GM23338 (cell line): ENCODE results near the gene ADGRB2. TPM values are rescaled to one million over a fixed set of nuclear protein-coding genes. Genes with fewer than 3 reads are reported as not detected.

Experiments used
- ATAC-seq: fragments of 200-7000 bp; cut with Tn5 transposase; 3 replicates; pipeline ENCODE4 v1.9.1; 2020
- DNase-seq: peaks from one replicate; pipeline ENCODE4 v3.0.0-alpha.2; 2015; ENCODE audit warnings: low spot score
- H2AFZ ChIP-seq: fragments of 200-600 bp; sonication (generic); 2 replicates; pipeline ENCODE4 v1.8.0; 2016; ENCODE audit warnings: antibody characterized with exemption, mild to moderate bottlenecking, moderate library complexity
- H3F3A ChIP-seq: fragments of 200-600 bp; sonication (generic); replicated peaks from 2 replicates; pipeline ENCODE4 v1.8.0; 2017; ENCODE audit warnings: antibody characterized with exemption, mixed run types, low read depth
- H3K27ac ChIP-seq: fragments of 200-600 bp; sonication (generic); 2 replicates; pipeline ENCODE4 v1.6.1; 2016; ENCODE audit warnings: low read depth
- H3K27me3 ChIP-seq: fragments of 200-600 bp; sonication (generic); 2 replicates; pipeline ENCODE4 v1.8.0; 2016; ENCODE audit warnings: mild to moderate bottlenecking, mixed run types, moderate library complexity; ENCODE audit not compliant: insufficient read depth
- H3K36me3 ChIP-seq: fragments of 200-600 bp; sonication (generic); 2 replicates; pipeline ENCODE4 v1.8.0; 2016; ENCODE audit warnings: mild to moderate bottlenecking; ENCODE audit not compliant: insufficient read depth
- H3K4me1 ChIP-seq: fragments of 200-600 bp; sonication (generic); 2 replicates; pipeline ENCODE4 v1.8.0; 2016; ENCODE audit warnings: mild to moderate bottlenecking, moderate library complexity; ENCODE audit not compliant: insufficient read depth
- H3K4me2 ChIP-seq: fragments of 200-600 bp; sonication (generic); 2 replicates; pipeline ENCODE4 v1.7.1; 2017; ENCODE audit warnings: mixed run types
- H3K4me3 ChIP-seq: fragments of 200-600 bp; sonication (generic); 2 replicates; pipeline ENCODE4 v1.6.1; 2016; ENCODE audit warnings: mixed run types
- H3K79me2 ChIP-seq: fragments of 200-600 bp; sonication (generic); replicated peaks from 2 replicates; pipeline ENCODE4 v1.8.0; 2017; ENCODE audit warnings: mild to moderate bottlenecking; ENCODE audit not compliant: insufficient read depth
- H3K9me2 ChIP-seq: fragments of 200-600 bp; sonication (generic); 2 replicates; pipeline ENCODE4 v1.8.0; 2017; ENCODE audit not compliant: insufficient read depth
- H4K20me1 ChIP-seq: fragments of 200-600 bp; sonication (generic); replicated peaks from 2 replicates; pipeline ENCODE4 v1.8.0; 2017; ENCODE audit warnings: mild to moderate bottlenecking; ENCODE audit not compliant: insufficient read depth
- H3K27ac Mint-ChIP-seq: 2 replicates; pipeline ENCODE4 v1.8.0; 2020; ENCODE audit warnings: inconsistent platforms, mild to moderate bottlenecking, moderate library complexity, mixed read lengths
- H3K27me3 Mint-ChIP-seq: 3 replicates; pipeline ENCODE4 v1.8.0; 2022; ENCODE audit warnings: low read depth, mild to moderate bottlenecking, moderate library complexity, mixed read lengths, inconsistent platforms; ENCODE audit not compliant: insufficient read depth, poor library complexity
- H3K36me3 Mint-ChIP-seq: 3 replicates; pipeline ENCODE4 v1.8.0; 2021; ENCODE audit warnings: low read depth, mild to moderate bottlenecking, inconsistent platforms, moderate library complexity, mixed read lengths
- H3K4me1 Mint-ChIP-seq: 3 replicates; pipeline ENCODE4 v1.8.0; 2020; ENCODE audit warnings: mild to moderate bottlenecking, inconsistent platforms, mixed read lengths
- H3K4me3 Mint-ChIP-seq: 3 replicates; pipeline ENCODE4 v1.8.0; 2021; ENCODE audit warnings: moderate library complexity, mild to moderate bottlenecking, inconsistent platforms, mixed read lengths
- H3K9me3 Mint-ChIP-seq: 3 replicates; pipeline ENCODE4 v1.8.0; 2020; ENCODE audit warnings: moderate library complexity, mild to moderate bottlenecking, inconsistent platforms, mixed read lengths
- CREB1 ChIP-seq: fragments of 250-450 bp; sonication (Bioruptor Pico); IDR thresholded peaks from 2 replicates; pipeline ENCODE4 v1.5.0; 2020; ENCODE audit warnings: low read depth, mild to moderate bottlenecking, moderate library complexity
- EZH2 ChIP-seq: fragments of 200-600 bp; sonication (generic); IDR thresholded peaks from one replicate; pipeline ENCODE4 v1.8.0; 2017; ENCODE audit warnings: antibody characterized with exemption, mild to moderate bottlenecking, low read depth; ENCODE audit not compliant: unreplicated experiment
- EZH2phosphoT487 ChIP-seq: fragments of 200-600 bp; sonication (generic); IDR thresholded peaks from one replicate; pipeline ENCODE4 v1.8.1; 2018; ENCODE audit warnings: antibody characterized with exemption; ENCODE audit not compliant: unreplicated experiment
- NANOG ChIP-seq: IDR thresholded peaks from 2 replicates; pipeline ENCODE4 v1.6.1; 2016; ENCODE audit warnings: antibody characterized with exemption, borderline replicate concordance
- POLR2AphosphoS5 ChIP-seq: IDR thresholded peaks from 2 replicates; pipeline ENCODE4 v1.6.1; 2016; ENCODE audit warnings: antibody characterized with exemption, low read depth
- STAT1 ChIP-seq: IDR thresholded peaks from one replicate; pipeline ENCODE4 v1.6.1; 2016; ENCODE audit warnings: antibody characterized with exemption; ENCODE audit not compliant: unreplicated experiment
- ZNF114 ChIP-seq: fragments of 250-450 bp; sonication (Bioruptor Pico); IDR thresholded peaks from 2 replicates; pipeline ENCODE4 v1.5.0; 2020; ENCODE audit warnings: mild to moderate bottlenecking, moderate library complexity
- ZNF331 ChIP-seq: fragments of 250-450 bp; sonication (Bioruptor Pico); IDR thresholded peaks from 2 replicates; pipeline ENCODE4 v1.5.0; 2020; ENCODE audit warnings: low read depth, mild to moderate bottlenecking, moderate library complexity
- polyA plus RNA-seq: library from polyadenylated mRNA; unstranded; fragments of >200 nt; fragmentation: Nextera tagmentation; extraction: Ambion mirVana; gene quantifications from 2 replicates; pipeline ENCODE4 v1.2.1, GENCODE V29; 2016
- total RNA-seq: library from RNA; depleted of rRNA; stranded (reverse); fragments of >200 nt; shearing (Covaris generic); gene quantifications from 2 replicates; pipeline ENCODE4 v1.2.3, GENCODE V29; 2014
- TF ChIP-seq, protein P1 (sequence below): fragments of 250-450 bp; sonication (Bioruptor Pico); IDR thresholded peaks from 2 replicates; pipeline ENCODE4 v1.5.0; 2020; ENCODE audit warnings: mild to moderate bottlenecking, moderate library complexity
- TF ChIP-seq, protein P2 (sequence below): IDR thresholded peaks from 2 replicates; pipeline ENCODE4 v1.6.1; 2016; ENCODE audit warnings: antibody characterized with exemption
- TF ChIP-seq, protein P3 (sequence below), 2 experiments: fragments of 200-600 bp in 1 of 2; sonication (generic) in 1 of 2; conservative IDR thresholded peaks; 2 replicates each; pipeline versions ENCODE4 v1.5.1 to v1.6.1; 2016 to 2017; ENCODE audit warnings: antibody characterized with exemption in 2 of 2, low read depth in 2 of 2, mild to moderate bottlenecking in 2 of 2, moderate library complexity in 1 of 2

Gene ADGRB2
- total and polyA plus RNA-seq, 2 experiments from 2014 or later, result 8.0 to 27.8 TPM

DNA sequence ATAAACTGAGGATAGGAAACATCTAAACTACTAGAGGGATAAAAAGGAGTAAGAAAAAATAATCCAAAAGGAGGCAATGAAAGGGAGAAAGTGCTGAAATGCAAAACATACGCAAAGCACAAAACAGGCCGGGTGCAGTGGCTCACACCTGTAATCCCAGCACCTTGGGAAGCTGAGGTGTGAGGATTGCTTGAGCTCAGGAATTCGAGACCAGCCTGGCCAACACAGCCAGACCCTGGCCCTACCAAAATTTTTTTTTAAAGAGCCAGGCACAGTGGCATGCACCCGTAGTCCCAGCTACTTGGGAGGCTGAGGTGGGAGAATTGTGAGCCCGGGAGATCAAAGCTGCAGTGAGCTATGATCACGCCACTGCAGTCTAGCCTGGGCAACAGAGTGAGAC, 41.2 kb upstream of the ADGRB2 start:
- Histone ChIP-seq H3K36me3 (no peaks in the 10 kb centered on the region), H3K27ac (no peak overlapping the region), H3F3A (no peaks in the 10 kb centered on the region), H3K79me2 (no peaks in the 10 kb centered on the region), H3K27me3 (no peaks in the 10 kb centered on the region), H3K9me2 (no peaks in the 10 kb centered on the region), H3K4me1 (no peaks in the 10 kb centered on the region; the same call in 1 of the 2 replicates), H3K4me3 (no peak overlapping the region), H2AFZ (no peak overlapping the region), H3K4me2 (no peak overlapping the region), H4K20me1 (no peaks in the 10 kb centered on the region)
- DNase-seq (no peak), ATAC-seq (no peak)
- Mint-ChIP-seq H3K36me3 (no peaks in the 10 kb centered on the region), H3K4me1 (peaks cover 14% of the 10 kb centered on the region), H3K9me3 (peaks cover 4% of the 10 kb centered on the region; the same call in 2 of the 3 replicates), H3K4me3 (no peak overlapping the region), H3K27me3 (no peaks in the 10 kb centered on the region), H3K27ac (no peak overlapping the region)
- no peak for TF ChIP-seq STAT1

DNA sequence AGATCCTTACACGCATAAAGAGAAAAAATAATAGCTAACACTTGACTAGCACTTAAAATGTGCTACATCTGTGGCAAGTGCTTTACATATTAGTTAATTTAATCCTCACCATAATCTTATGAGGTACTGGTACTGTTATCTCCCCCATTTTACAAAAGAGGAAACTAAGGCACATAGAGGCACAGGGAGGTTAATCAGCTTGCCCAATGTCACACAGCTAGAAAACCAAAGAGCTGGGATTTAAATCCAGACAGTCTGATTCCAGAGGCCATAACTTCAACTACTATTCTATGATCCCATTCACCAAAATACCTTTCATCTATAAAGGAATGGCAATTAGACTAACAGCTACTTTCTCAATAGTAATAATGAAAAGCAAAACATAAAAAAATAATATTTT, 40.0 kb upstream of the ADGRB2 start:
- no peaks in the 10 kb centered on the region for H3F3A ChIP-seq
- H3K27me3 ChIP-seq, result no peaks in the 10 kb centered on the region
- H3K4me1 Mint-ChIP-seq, result peaks cover 16% of the 10 kb centered on the region
- H3K27ac ChIP-seq, result no peak overlapping the region
- DNase-seq, result no peak
- H3K27ac Mint-ChIP-seq, result no peak overlapping the region
- no peak overlapping the region for H3K4me2 ChIP-seq
- H3K9me2 ChIP-seq, result no peaks in the 10 kb centered on the region
- ATAC-seq, result no peak
- no peaks in the 10 kb centered on the region for H3K36me3 ChIP-seq
- peaks cover 4% of the 10 kb centered on the region; the same call in 2 of the 3 replicates for H3K9me3 Mint-ChIP-seq
- no peak overlapping the region for H3K4me3 Mint-ChIP-seq
- no peaks in the 10 kb centered on the region; the same call in 1 of the 2 replicates for H3K4me1 ChIP-seq
- H3K4me3 ChIP-seq, result no peak overlapping the region
- TF ChIP-seq, protein P1, sequence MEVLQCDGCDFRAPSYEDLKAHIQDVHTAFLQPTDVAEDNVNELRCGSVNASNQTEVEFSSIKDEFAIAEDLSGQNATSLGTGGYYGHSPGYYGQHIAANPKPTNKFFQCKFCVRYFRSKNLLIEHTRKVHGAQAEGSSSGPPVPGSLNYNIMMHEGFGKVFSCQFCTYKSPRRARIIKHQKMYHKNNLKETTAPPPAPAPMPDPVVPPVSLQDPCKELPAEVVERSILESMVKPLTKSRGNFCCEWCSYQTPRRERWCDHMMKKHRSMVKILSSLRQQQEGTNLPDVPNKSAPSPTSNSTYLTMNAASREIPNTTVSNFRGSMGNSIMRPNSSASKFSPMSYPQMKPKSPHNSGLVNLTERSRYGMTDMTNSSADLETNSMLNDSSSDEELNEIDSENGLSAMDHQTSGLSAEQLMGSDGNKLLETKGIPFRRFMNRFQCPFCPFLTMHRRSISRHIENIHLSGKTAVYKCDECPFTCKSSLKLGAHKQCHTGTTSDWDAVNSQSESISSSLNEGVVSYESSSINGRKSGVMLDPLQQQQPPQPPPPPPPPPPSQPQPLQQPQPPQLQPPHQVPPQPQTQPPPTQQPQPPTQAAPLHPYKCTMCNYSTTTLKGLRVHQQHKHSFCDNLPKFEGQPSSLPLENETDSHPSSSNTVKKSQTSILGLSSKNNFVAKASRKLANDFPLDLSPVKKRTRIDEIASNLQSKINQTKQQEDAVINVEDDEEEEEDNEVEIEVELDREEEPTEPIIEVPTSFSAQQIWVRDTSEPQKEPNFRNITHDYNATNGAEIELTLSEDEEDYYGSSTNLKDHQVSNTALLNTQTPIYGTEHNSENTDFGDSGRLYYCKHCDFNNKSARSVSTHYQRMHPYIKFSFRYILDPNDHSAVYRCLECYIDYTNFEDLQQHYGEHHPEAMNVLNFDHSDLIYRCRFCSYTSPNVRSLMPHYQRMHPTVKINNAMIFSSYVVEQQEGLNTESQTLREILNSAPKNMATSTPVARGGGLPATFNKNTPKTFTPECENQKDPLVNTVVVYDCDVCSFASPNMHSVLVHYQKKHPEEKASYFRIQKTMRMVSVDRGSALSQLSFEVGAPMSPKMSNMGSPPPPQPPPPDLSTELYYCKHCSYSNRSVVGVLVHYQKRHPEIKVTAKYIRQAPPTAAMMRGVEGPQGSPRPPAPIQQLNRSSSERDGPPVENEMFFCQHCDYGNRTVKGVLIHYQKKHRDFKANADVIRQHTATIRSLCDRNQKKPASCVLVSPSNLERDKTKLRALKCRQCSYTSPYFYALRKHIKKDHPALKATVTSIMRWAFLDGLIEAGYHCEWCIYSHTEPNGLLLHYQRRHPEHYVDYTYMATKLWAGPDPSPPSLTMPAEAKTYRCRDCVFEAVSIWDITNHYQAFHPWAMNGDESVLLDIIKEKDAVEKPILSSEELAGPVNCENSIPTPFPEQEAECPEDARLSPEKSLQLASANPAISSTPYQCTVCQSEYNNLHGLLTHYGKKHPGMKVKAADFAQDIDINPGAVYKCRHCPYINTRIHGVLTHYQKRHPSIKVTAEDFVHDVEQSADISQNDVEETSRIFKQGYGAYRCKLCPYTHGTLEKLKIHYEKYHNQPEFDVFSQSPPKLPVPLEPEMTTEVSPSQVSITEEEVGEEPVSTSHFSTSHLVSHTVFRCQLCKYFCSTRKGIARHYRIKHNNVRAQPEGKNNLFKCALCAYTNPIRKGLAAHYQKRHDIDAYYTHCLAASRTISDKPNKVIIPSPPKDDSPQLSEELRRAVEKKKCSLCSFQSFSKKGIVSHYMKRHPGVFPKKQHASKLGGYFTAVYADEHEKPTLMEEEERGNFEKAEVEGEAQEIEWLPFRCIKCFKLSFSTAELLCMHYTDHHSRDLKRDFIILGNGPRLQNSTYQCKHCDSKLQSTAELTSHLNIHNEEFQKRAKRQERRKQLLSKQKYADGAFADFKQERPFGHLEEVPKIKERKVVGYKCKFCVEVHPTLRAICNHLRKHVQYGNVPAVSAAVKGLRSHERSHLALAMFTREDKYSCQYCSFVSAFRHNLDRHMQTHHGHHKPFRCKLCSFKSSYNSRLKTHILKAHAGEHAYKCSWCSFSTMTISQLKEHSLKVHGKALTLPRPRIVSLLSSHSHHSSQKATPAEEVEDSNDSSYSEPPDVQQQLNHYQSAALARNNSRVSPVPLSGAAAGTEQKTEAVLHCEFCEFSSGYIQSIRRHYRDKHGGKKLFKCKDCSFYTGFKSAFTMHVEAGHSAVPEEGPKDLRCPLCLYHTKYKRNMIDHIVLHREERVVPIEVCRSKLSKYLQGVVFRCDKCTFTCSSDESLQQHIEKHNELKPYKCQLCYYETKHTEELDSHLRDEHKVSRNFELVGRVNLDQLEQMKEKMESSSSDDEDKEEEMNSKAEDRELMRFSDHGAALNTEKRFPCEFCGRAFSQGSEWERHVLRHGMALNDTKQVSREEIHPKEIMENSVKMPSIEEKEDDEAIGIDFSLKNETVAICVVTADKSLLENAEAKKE (CRISPR knock-in tag), result no peak
- no peak for TF ChIP-seq ZNF114 (CRISPR knock-in tag)
- TF ChIP-seq NANOG, result no peak
- TF ChIP-seq, protein P2, sequence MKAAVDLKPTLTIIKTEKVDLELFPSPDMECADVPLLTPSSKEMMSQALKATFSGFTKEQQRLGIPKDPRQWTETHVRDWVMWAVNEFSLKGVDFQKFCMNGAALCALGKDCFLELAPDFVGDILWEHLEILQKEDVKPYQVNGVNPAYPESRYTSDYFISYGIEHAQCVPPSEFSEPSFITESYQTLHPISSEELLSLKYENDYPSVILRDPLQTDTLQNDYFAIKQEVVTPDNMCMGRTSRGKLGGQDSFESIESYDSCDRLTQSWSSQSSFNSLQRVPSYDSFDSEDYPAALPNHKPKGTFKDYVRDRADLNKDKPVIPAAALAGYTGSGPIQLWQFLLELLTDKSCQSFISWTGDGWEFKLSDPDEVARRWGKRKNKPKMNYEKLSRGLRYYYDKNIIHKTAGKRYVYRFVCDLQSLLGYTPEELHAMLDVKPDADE, result no peak
- no peak for TF ChIP-seq STAT1
- TF ChIP-seq EZH2phosphoT487, result no peak
- TF ChIP-seq EZH2, result no peak
- TF ChIP-seq ZNF331 (CRISPR knock-in tag), result no peak
- no peak for TF ChIP-seq POLR2AphosphoS5
- no peak for TF ChIP-seq CREB1 (CRISPR knock-in tag)
- TF ChIP-seq, protein P3, sequence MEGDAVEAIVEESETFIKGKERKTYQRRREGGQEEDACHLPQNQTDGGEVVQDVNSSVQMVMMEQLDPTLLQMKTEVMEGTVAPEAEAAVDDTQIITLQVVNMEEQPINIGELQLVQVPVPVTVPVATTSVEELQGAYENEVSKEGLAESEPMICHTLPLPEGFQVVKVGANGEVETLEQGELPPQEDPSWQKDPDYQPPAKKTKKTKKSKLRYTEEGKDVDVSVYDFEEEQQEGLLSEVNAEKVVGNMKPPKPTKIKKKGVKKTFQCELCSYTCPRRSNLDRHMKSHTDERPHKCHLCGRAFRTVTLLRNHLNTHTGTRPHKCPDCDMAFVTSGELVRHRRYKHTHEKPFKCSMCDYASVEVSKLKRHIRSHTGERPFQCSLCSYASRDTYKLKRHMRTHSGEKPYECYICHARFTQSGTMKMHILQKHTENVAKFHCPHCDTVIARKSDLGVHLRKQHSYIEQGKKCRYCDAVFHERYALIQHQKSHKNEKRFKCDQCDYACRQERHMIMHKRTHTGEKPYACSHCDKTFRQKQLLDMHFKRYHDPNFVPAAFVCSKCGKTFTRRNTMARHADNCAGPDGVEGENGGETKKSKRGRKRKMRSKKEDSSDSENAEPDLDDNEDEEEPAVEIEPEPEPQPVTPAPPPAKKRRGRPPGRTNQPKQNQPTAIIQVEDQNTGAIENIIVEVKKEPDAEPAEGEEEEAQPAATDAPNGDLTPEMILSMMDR (conservative IDR thresholded peaks at IDR 0.05; ENCODE audit: low read depth in 2 of 2), result no peak
- no peaks in the 10 kb centered on the region for H3K36me3 Mint-ChIP-seq
- no peaks in the 10 kb centered on the region for H4K20me1 ChIP-seq
- H2AFZ ChIP-seq, result no peak overlapping the region
- H3K79me2 ChIP-seq, result no peaks in the 10 kb centered on the region
- no peaks in the 10 kb centered on the region for H3K27me3 Mint-ChIP-seq
